Adrenal gland (tissue), 12 donors: ENCODE results near the gene DIAPH1. TPM values are rescaled to one million over a fixed set of nuclear protein-coding genes. Genes with fewer than 3 reads are reported as not detected.

ENCODE experiments used
- DNase-seq, 7 donors: peaks; one replicate each; pipeline ENCODE4 v3.0.0-alpha.2; 2019 to 2020
- H3K27ac ChIP-seq, 5 donors: fragments of 200-600 bp; sonication (generic) in 4 of 5; 1 replicate in 3 of 5; 2 replicates in 2 of 5; pipeline versions ENCODE4 v1.5.1 to v1.8.0; 2016 to 2020; ENCODE audit warnings: mild to moderate bottlenecking in 1 of 5
- H3K27me3 ChIP-seq: fragments of 200-600 bp; 2 replicates; pipeline ENCODE4 v1.8.0; 2021
- H3K36me3 ChIP-seq, 2 donors: fragments of 200-600 bp; replicated peaks in 1 of 2; 1 replicate in 1 of 2; 2 replicates in 1 of 2; pipeline versions ENCODE4 v1.5.1 to v1.8.0; 2018 to 2022
- H3K4me1 ChIP-seq, 2 donors: fragments of 200-600 bp; replicated peaks in 1 of 2; 1 replicate in 1 of 2; 2 replicates in 1 of 2; pipeline versions ENCODE4 v1.5.1 to v1.8.0; 2018 to 2021
- H3K4me3 ChIP-seq, 4 donors: fragments of 200-600 bp; sonication (generic) in 3 of 4; one replicate each; pipeline ENCODE4 v1.5.1; 2016 to 2018
- H3K9me3 ChIP-seq, 3 donors: fragments of 200-600 bp; sonication (generic) in 1 of 3; replicated peaks in 1 of 3; 1 replicate in 2 of 3; 2 replicates in 1 of 3; pipeline versions ENCODE4 v1.5.1 to v1.8.0; 2016 to 2021
- CTCF ChIP-seq, 6 experiments: fragments of 450-650 bp in 4 of 6; fragments of 200-600 bp in 2 of 6; sonication (generic) in 1 of 6; IDR thresholded peaks; 1 replicate in 5 of 6; 2 replicates in 1 of 6; pipeline versions ENCODE4 v1.5.1 to v1.8.0; 2016 to 2021; ENCODE audit warnings: antibody characterized with exemption in 6 of 6, mild to moderate bottlenecking in 2 of 6, moderate library complexity in 1 of 6
- POLR2A ChIP-seq, 2 donors: fragments of 450-650 bp; IDR thresholded peaks; one replicate each; pipeline ENCODE4 v1.6.1; 2017; ENCODE audit warnings: antibody characterized with exemption in 2 of 2, mild to moderate bottlenecking in 2 of 2, moderate library complexity in 1 of 2
- WGBS, 4 donors: extraction: QIAGEN DNeasy Blood & Tissue Kit in 2 of 4; methylation state at CpG; one replicate each; pipeline versions ENCODE4 v1.1.5 to v1.1.7; 2013 to 2017; 5-methylcytosine and 5-hydroxymethylcytosine counted together
- intact Hi-C, 2 donors: fragments of 100-400 bp; cut with DNase I; formaldehyde crosslinking; loops; one replicate each; pipeline versions ENCODE4 v1.14.1 to v1.15.0; 2022 to 2023
- polyA plus RNA-seq, 3 donors: library from polyadenylated mRNA; stranded (reverse); fragments of 200-250 nt in 2 of 3; fragments of 350-450 nt in 1 of 3; fragmentation: Illumina TruSeq in 1 of 3; extraction: RNeasy Lipid Tissue Mini Kit (QIAGEN cat#74804) in 1 of 3; gene quantifications; one replicate each; pipeline ENCODE4 v1.2.3, GENCODE V29; 2013 to 2014
- total RNA-seq, 9 donors: library from RNA; depleted of rRNA in 4 of 9; stranded (reverse); fragments of >200 nt in 4 of 9; fragments of 120-200 nt in 1 of 9; fragmentation: NEBNext Ultra II Directional in 1 of 9; extraction: Animal tissue kit (Norgen Biotek cat#: 25700) in 1 of 9; gene quantifications; one replicate each; pipeline versions ENCODE4 v1.1.0 to v1.2.4, GENCODE V29; 2013 to 2023
- donor health status: healthy with polysubstance abuse.
- donor health status: Bipolar disorder and iron deficiency.
- donor health status: DM: yes; HTN: yes; CAD: no.
- donor health status: DM: no; HTN: no; CAD: no.
- donor health status: DM: no; HTN: no; CAD: no.
- donor health status: DM: yes; HTN: yes; CAD: no.

The DIAPH1 gene
- total and polyA plus RNA-seq, 12 donors, result 17.8 to 91.2 (median 48.8) TPM

GRCh38 chr5:141639357-141640050 lies 20.7 kb upstream of the DIAPH1 start:
- H3K27ac ChIP-seq, result no peak overlapping the region
- H3K4me1 ChIP-seq, result peaks cover 19 to 25% of the 10 kb centered on the region in 2 donors
- no peak for DNase-seq
- H3K27me3 ChIP-seq, result no peaks in the 10 kb centered on the region
- H3K9me3 ChIP-seq, result no peaks in the 10 kb centered on the region
- no peak overlapping the region for H3K4me3 ChIP-seq
- WGBS, 4 donors, result 85 to 95% (median 95%) methylated on average over 4 to 12 of the region's 12 CpGs
- no peak for TF ChIP-seq POLR2A (IDR thresholded peaks at IDR 0.05)
- TF ChIP-seq CTCF (IDR thresholded peaks at IDR 0.05), result no peak
- peaks cover 0 to 9% of the 10 kb centered on the region in 2 donors for H3K36me3 ChIP-seq
- intact Hi-C loops, result no loop called here

- WGBS, 4 donors, result 81 to 91% (median 89%) methylated on average over 2 of the region's 2 CpGs
- DNase-seq, result peak in 1 of 7 donors; percentile 13
- TF ChIP-seq POLR2A (IDR thresholded peaks at IDR 0.05) (no peak), CTCF (IDR thresholded peaks at IDR 0.05) (no peak)
- Histone ChIP-seq H3K36me3 (peaks cover 0 to 2% of the 10 kb centered on the region in 2 donors), H3K27me3 (no peaks in the 10 kb centered on the region), H3K9me3 (no peaks in the 10 kb centered on the region), H3K27ac (no peak overlapping the region), H3K4me1 (peaks cover 19 to 32% of the 10 kb centered on the region in 2 donors), H3K4me3 (no peak overlapping the region)
- intact Hi-C loops, result no loop called here
These were observed 20.0 kb upstream of the DIAPH1 start for GRCh38 chr5:141638771-141639170.

- 7 to 11% (median 8%) methylated on average over 16 to 40 of the region's 40 CpGs for WGBS, 4 donors
- Histone ChIP-seq H3K27me3 (no peaks in the 10 kb centered on the region), H3K9me3 (no peaks in the 10 kb centered on the region), H3K27ac (no peak overlapping the region), H3K4me1 (peaks cover 19 to 37% of the 10 kb centered on the region in 2 donors), H3K36me3 (no peaks in the 10 kb centered on the region), H3K4me3 (peak overlapping the region in 3 of 4 donors; percentile 66 to 96 (median 78))
- peak; percentile 65 to 81 (median 70) for DNase-seq
- intact Hi-C loops, result no loop called here
- TF ChIP-seq POLR2A (IDR thresholded peaks at IDR 0.05), result no peak
- peak in 2 of 6 experiments; percentile 15 to 28 for TF ChIP-seq CTCF (IDR thresholded peaks at IDR 0.05)
These were observed 19.1 kb upstream of the DIAPH1 start for GRCh38 chr5:141637767-141638419.

- 0 to 2% (median 1%) methylated on average over 22 to 63 of the region's 63 CpGs for WGBS, 4 donors
- Histone ChIP-seq H3K4me1 (peaks cover 19 to 44% of the 10 kb centered on the region in 2 donors), H3K27ac (peak overlapping the region in 4 of 5 donors; percentile 68 to 90 (median 77)), H3K9me3 (no peaks in the 10 kb centered on the region), H3K4me3 (peak overlapping the region in 3 of 4 donors; percentile 66 to 96 (median 78)), H3K27me3 (no peaks in the 10 kb centered on the region), H3K36me3 (no peaks in the 10 kb centered on the region)
- intact Hi-C loops, result no loop called here
- peak in 4 of 7 donors; percentile 27 to 49 (median 40) for DNase-seq
- no peak for TF ChIP-seq CTCF (IDR thresholded peaks at IDR 0.05)
- TF ChIP-seq POLR2A (IDR thresholded peaks at IDR 0.05), result no peak
These were observed 18.4 kb upstream of the DIAPH1 start for GRCh38 chr5:141637123-141637766.
